ENCODE results near the gene HMGA1. TPM values are rescaled to one million over a fixed set of nuclear protein-coding genes. Genes with fewer than 3 reads are reported as not detected.

The HMGA1 gene
- total RNA-seq, 1 experiment from 2014 or later = 154 TPM

DNA sequence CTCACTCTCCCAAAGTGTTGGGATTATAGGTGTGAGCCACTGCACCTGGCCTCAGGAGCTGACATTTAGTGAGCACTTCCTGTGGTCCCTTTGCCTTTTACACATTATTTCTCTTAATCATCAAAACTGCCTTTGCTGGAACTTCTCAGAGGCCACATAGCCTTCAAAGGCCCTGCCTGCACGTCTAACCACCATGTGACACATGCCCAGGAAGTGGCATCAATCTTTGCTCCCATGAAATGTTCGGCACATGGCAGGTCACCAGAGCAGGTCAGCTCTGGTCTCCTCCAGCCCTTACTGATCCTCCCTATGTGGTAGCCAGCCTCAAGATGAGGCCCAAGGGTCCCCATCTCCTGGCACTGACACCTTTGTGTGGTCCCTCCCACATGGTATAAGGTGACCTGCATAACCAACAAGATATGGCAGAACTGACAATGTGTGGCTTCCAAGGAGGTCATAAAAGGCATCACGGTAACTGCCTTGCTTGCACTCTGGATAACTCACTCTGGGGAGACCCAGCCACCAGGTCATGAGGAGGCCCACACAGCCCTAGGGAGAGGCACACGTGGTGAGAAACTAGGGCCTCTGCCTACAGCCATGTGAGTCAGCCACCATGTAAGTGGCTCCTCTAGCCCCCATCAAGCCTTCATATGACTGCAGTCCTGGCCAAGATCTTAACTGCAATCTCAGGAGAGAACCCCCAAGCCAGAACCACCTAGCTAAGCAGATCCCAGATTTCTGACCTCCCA, 28.8 kb upstream of the HMGA1 start:
- H3K27me3 Mint-ChIP-seq (ENCODE audit: insufficient read depth, unreplicated experiment) = no peaks in the 10 kb centered on the region
- no peak for DNase-seq (ENCODE audit: unreplicated experiment)
- BruUV-seq (replicated peaks) = no TSS peak
- ChIA-PET CTCF (interaction anchor here (1.5 to 4.0 kb wide), 2 partner anchors 11 kb away, joined by 9 to 19 read pairs; no protein-coding TSS in a partner anchor), POLR2A (interaction anchor here (0.7 kb wide), 1 partner anchor 72 kb away, joined by 3 read pairs; no protein-coding TSS in a partner anchor)
- intact Hi-C loops (cut with micrococcal nuclease) = no loop called here
- H3K4me1 Mint-ChIP-seq (ENCODE audit: insufficient read depth, unreplicated experiment) = no peaks in the 10 kb centered on the region
- H3K27ac Mint-ChIP-seq (ENCODE audit: low read depth, unreplicated experiment) = no peak overlapping the region
- H3K36me3 Mint-ChIP-seq (ENCODE audit: insufficient read depth, unreplicated experiment) = no peaks in the 10 kb centered on the region
- H3K9me3 Mint-ChIP-seq (ENCODE audit: unreplicated experiment) = no peaks in the 10 kb centered on the region
- no peak overlapping the region for H3K4me3 Mint-ChIP-seq (ENCODE audit: unreplicated experiment)
- TF ChIP-seq, protein P1, sequence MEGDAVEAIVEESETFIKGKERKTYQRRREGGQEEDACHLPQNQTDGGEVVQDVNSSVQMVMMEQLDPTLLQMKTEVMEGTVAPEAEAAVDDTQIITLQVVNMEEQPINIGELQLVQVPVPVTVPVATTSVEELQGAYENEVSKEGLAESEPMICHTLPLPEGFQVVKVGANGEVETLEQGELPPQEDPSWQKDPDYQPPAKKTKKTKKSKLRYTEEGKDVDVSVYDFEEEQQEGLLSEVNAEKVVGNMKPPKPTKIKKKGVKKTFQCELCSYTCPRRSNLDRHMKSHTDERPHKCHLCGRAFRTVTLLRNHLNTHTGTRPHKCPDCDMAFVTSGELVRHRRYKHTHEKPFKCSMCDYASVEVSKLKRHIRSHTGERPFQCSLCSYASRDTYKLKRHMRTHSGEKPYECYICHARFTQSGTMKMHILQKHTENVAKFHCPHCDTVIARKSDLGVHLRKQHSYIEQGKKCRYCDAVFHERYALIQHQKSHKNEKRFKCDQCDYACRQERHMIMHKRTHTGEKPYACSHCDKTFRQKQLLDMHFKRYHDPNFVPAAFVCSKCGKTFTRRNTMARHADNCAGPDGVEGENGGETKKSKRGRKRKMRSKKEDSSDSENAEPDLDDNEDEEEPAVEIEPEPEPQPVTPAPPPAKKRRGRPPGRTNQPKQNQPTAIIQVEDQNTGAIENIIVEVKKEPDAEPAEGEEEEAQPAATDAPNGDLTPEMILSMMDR (IDR thresholded peaks at IDR 0.05; ENCODE audit: unreplicated experiment) = no peak

- no peaks in the 10 kb centered on the region for H3K27me3 Mint-ChIP-seq (ENCODE audit: insufficient read depth, unreplicated experiment)
- H3K36me3 Mint-ChIP-seq (ENCODE audit: insufficient read depth, unreplicated experiment) = no peaks in the 10 kb centered on the region
- no peaks in the 10 kb centered on the region for H3K4me1 Mint-ChIP-seq (ENCODE audit: insufficient read depth, unreplicated experiment)
- TF ChIP-seq, protein P1 (IDR thresholded peaks at IDR 0.05; ENCODE audit: unreplicated experiment) = no peak
- no TSS peak for BruUV-seq (replicated peaks)
- no peak for DNase-seq (ENCODE audit: unreplicated experiment)
- H3K4me3 Mint-ChIP-seq (ENCODE audit: unreplicated experiment) = no peak overlapping the region
- CTCF ChIA-PET = interaction anchor here (0.6 to 1.0 kb wide), 2 partner anchors 8 to 17 kb away, joined by 3 to 8 read pairs; no protein-coding TSS in a partner anchor
- POLR2A ChIA-PET = no interaction called here
- H3K27ac Mint-ChIP-seq (ENCODE audit: low read depth, unreplicated experiment) = no peak overlapping the region
- intact Hi-C loops (cut with micrococcal nuclease) = no loop called here
- no peaks in the 10 kb centered on the region for H3K9me3 Mint-ChIP-seq (ENCODE audit: unreplicated experiment)
Measured at GRCh38 chr6:34213772-34214171, 22.9 kb upstream of the HMGA1 start.

DNA sequence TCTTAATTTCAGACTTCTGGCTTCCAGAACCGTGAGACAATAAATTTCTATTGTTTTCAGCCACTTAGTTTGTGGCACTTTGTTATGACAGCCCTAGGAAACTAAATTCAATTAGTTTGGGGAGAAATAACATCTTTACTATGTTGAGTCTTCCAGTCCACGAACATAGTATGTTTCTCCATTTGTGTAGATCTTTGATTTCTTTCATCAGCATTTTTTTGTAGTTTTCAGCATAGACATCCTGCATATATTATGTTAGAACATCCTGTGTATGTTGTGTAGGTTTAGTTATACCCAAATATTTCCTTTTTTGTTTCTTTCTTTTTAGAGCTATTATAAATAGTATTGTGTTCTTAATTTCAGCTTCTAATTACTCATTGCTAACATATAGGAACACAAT, 18.0 kb upstream of the HMGA1 start:
- Mint-ChIP-seq H3K27me3 (ENCODE audit: insufficient read depth, unreplicated experiment) (no peaks in the 10 kb centered on the region), H3K4me1 (ENCODE audit: insufficient read depth, unreplicated experiment) (peaks cover 3% of the 10 kb centered on the region), H3K4me3 (ENCODE audit: unreplicated experiment) (no peak overlapping the region), H3K9me3 (ENCODE audit: unreplicated experiment) (no peaks in the 10 kb centered on the region), H3K27ac (ENCODE audit: low read depth, unreplicated experiment) (no peak overlapping the region), H3K36me3 (ENCODE audit: insufficient read depth, unreplicated experiment) (no peaks in the 10 kb centered on the region)
- TF ChIP-seq, protein P1 (IDR thresholded peaks at IDR 0.05; ENCODE audit: unreplicated experiment) = no peak
- intact Hi-C loops (cut with micrococcal nuclease) = no loop called here
- BruUV-seq (replicated peaks) = no TSS peak
- ChIA-PET CTCF (interaction anchor here (0.6 kb wide), 1 partner anchor 9 kb away, joined by 3 read pairs; no protein-coding TSS in a partner anchor), POLR2A (interaction anchor here (0.5 kb wide), 1 partner anchor 669 kb away, joined by 3 read pairs; the partner anchor contains the start of gene TAF11)
- no peak for DNase-seq (ENCODE audit: unreplicated experiment)

GRCh38 chr6:34223381-34223955, 13.2 kb upstream of the HMGA1 start:
- ChIA-PET CTCF (interaction anchor here (0.5 to 2.3 kb wide), 10 partner anchors 23 to 1972 kb away, joined by 3 to 12 read pairs (median 4); no protein-coding TSS in a partner anchor), POLR2A (interaction anchor here (0.6 to 2.0 kb wide), 11 partner anchors 13 to 579 kb away, joined by 3 to 21 read pairs (median 3); partner anchors contain the start of gene HMGA1)
- Mint-ChIP-seq H3K27ac (ENCODE audit: low read depth, unreplicated experiment) (no peak overlapping the region), H3K27me3 (ENCODE audit: insufficient read depth, unreplicated experiment) (no peaks in the 10 kb centered on the region), H3K36me3 (ENCODE audit: insufficient read depth, unreplicated experiment) (no peaks in the 10 kb centered on the region), H3K4me1 (ENCODE audit: insufficient read depth, unreplicated experiment) (peaks cover 6% of the 10 kb centered on the region), H3K9me3 (ENCODE audit: unreplicated experiment) (no peaks in the 10 kb centered on the region), H3K4me3 (ENCODE audit: unreplicated experiment) (peak overlapping the region; percentile 68)
- DNase-seq (ENCODE audit: unreplicated experiment) = no peak
- intact Hi-C loops (cut with micrococcal nuclease) = no loop called here
- BruUV-seq (replicated peaks) = no TSS peak
- TF ChIP-seq, protein P1 (IDR thresholded peaks at IDR 0.05; ENCODE audit: unreplicated experiment) = no peak
